A549 treated with RU486 at 1 μM for 4 hours (cell line): ENCODE results near the gene OR2L5. TPM values are rescaled to one million over a fixed set of nuclear protein-coding genes. Genes with fewer than 3 reads are reported as not detected.

Experiments used
- total RNA-seq: library from RNA; stranded (reverse); fragments of 200-300 nt; extraction: Qiagen RNA extraction; gene quantifications from 5 replicates; pipeline ENCODE4 v1.2.3, GENCODE V29; 2022; ENCODE audit warnings: low read depth

The OR2L5 gene, protein sequence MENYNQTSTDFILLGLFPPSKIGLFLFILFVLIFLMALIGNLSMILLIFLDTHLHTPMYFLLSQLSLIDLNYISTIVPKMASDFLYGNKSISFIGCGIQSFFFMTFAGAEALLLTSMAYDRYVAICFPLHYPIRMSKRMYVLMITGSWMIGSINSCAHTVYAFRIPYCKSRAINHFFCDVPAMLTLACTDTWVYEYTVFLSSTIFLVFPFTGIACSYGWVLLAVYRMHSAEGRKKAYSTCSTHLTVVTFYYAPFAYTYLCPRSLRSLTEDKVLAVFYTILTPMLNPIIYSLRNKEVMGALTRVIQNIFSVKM
- not detected in 5 replicates for total RNA-seq

DNA sequence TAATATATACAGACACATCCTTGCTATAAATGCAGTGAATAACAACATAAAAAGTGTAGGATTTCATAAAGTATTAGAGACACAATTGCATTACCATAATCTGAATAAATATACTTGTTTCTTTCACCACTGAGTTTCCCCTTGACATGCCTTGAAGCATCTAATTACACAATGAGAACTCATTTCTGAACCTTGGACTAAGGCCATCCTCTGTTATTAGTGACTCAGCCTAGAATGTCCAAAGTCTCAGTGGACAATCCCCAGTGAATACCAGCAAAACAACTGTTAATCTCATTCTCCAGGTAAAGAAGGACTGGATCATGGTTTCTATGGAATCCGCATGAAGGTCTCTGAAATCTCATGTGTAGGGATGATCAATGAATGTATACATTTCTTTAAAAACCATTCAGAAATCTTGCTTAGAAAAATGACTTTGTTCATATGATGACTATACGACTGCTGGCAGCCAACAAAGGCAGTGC, at the start of gene OR2L5:
Gene OR2L5 (plus strand): TSS at position 432 of the 482 bp plus-strand sequence. CDS start 8,288 bp downstream, outside the sequence.

DNA sequence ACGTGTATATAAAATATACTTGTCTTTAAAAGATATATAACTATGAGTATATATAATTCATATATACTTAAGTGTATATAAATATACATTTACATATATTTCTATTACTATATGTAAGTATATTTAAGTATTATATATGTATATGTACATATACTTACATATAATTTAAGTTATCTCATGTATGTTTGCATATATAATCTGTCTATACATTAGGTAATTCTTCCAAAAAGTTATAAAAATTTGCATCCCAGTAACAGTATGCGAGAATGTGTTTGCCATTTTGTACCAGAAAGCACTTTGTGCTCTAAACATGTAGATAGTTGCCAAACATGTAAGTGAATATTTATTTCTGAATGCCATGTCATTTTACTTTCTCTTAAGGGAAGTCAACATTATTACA, 48.5 kb upstream of the OR2L5 start, which contains the start of gene OR2AK2:
Gene OR2AK2 (plus strand): TSS at position 301 of the 400 bp plus-strand sequence. CDS start 144 bp downstream, outside the sequence.

DNA sequence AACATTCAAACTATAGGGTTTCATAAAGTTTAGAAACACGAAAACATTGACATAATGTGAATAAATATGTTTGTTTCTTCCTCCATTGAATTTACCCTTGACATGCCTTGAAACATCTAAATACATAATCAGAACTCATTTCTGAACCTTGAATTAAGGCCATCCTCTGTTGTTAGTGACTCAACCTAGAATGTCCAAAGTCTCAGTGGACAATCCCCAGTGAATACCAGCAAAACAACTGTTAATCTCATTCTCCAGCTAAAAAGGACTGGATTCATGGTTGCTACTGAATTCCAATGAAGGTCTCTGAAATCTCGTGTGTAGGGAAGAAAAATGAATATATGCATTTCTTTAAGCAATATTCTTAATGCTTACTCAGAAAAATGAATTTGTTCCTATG, 16.3 kb downstream of the OR2L5 start, which contains the start of gene OR2L2:
Gene OR2L2 (plus strand): TSS at position 301 of the 400 bp plus-strand sequence. CDS start 8,198 bp downstream, outside the sequence.

DNA sequence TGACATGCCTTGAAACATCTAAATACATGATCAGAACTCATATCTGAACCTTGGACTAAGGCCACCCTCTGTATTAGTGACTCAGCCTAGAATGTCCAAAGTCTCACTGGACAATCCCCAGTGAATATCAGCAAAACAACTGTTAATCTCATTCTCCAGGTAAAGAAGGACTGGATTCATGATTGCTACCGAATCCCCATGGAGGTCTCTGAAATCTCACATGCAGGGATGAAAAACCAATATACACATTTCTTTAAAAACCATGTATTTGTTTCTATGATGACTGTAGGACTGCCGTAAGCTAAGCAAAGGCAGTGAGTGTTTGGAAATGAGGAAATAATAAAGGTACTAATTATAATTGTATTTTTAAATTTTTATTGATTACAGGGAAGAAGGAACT, 33.1 kb downstream of the OR2L5 start, which contains the start of gene OR2L3:
Gene OR2L3 (plus strand): TSS at position 301 of the 400 bp plus-strand sequence. CDS start 13,846 bp downstream, outside the sequence.

Other genes starting within 250 kb of the OR2L5 start
- not detected in 5 replicates for gene OR14A16, start 189.5 kb upstream of the OR2L5 start, total RNA-seq
- gene OR11L1, start 171.8 kb upstream of the OR2L5 start, total RNA-seq = not detected in 5 replicates
- gene TRIM58, start 156.5 kb upstream of the OR2L5 start, total RNA-seq = not detected in 5 replicates
- gene OR2W3, start 118.1 kb upstream of the OR2L5 start, total RNA-seq = not detected in 5 replicates
- not detected in 5 replicates for gene OR2T8, start 93.4 kb upstream of the OR2L5 start, total RNA-seq
- not detected in 5 replicates for gene OR2AJ1, start 88.8 kb upstream of the OR2L5 start, total RNA-seq
- not detected in 5 replicates for gene OR2L8, start 64.8 kb upstream of the OR2L5 start, total RNA-seq
- not detected in 5 replicates for gene OR2AK2, start 48.4 kb upstream of the OR2L5 start, total RNA-seq
- 0.02 to 0.06 TPM in 2 of 5 replicates, not detected in the others for gene OR2L2, start 16.4 kb downstream of the OR2L5 start, total RNA-seq
- not detected in 5 replicates for gene OR2L3, start 33.2 kb downstream of the OR2L5 start, total RNA-seq
- gene OR2L13, start 81.5 kb downstream of the OR2L5 start, total RNA-seq = not detected in 5 replicates
- not detected in 5 replicates for gene OR2M5, start 131.5 kb downstream of the OR2L5 start, total RNA-seq
- not detected in 5 replicates for gene OR2M2, start 161.2 kb downstream of the OR2L5 start, total RNA-seq
- not detected in 5 replicates for gene OR2M3, start 183.6 kb downstream of the OR2L5 start, total RNA-seq
- not detected in 5 replicates for gene OR2M4, start 217.8 kb downstream of the OR2L5 start, total RNA-seq